DND-41 (cell line): ENCODE results near the gene FOSB.

Experiments
- CTCF ChIP-seq: IDR thresholded peaks from 2 replicates; pipeline ENCODE4 v1.5.1; 2012; ENCODE audit warnings: borderline replicate concordance, low read length, moderate library complexity, mild to moderate bottlenecking; ENCODE audit not compliant: poor library complexity, severe bottlenecking; ENCODE audit errors: extremely low read depth
- EZH2 ChIP-seq: IDR thresholded peaks from 3 replicates; pipeline ENCODE4 v1.6.1; 2012; ENCODE audit warnings: borderline replicate concordance, low read depth, mild to moderate bottlenecking, moderate library complexity, low read length, inconsistent platforms; ENCODE audit not compliant: severe bottlenecking

- TF ChIP-seq EZH2 (no peak), CTCF (no peak)
Observed at GRCh38 chr19:45470762-45471081, 2.9 kb downstream of the FOSB start.
